ENCODE data around the gene CCR5AS.
A peak's percentile ranks its signal among the peaks of the same experiment; 100 is the strongest.

The CCR5AS gene

GRCh38 chr3:46369675-46370132 is 37.2 kb downstream of the CCR5AS start:
- DNase-seq (ENCODE audit: low read depth): no peak
- no peak overlapping the region for H3K4me3 ChIP-seq (ENCODE audit: low read depth, low read length)
- TF ChIP-seq CTCF (IDR thresholded peaks at IDR 0.05; ENCODE audit: control insufficient read depth, extremely low read depth, insufficient read depth): no peak

GRCh38 chr3:46369151-46369550 is 37.7 kb downstream of the CCR5AS start:
- no peak overlapping the region for H3K4me3 ChIP-seq (ENCODE audit: low read depth, low read length)
- DNase-seq (ENCODE audit: low read depth): no peak
- no peak for TF ChIP-seq CTCF (IDR thresholded peaks at IDR 0.05; ENCODE audit: control insufficient read depth, extremely low read depth, insufficient read depth)

GRCh38 chr3:46368569-46368968 is 38.3 kb downstream of the CCR5AS start:
- TF ChIP-seq CTCF (IDR thresholded peaks at IDR 0.05; ENCODE audit: control insufficient read depth, extremely low read depth, insufficient read depth): peak; percentile 38
- no peak for DNase-seq (ENCODE audit: low read depth)
- no peak overlapping the region for H3K4me3 ChIP-seq (ENCODE audit: low read depth, low read length)

GRCh38 chr3:46367811-46368210 is 39.1 kb downstream of the CCR5AS start:
- DNase-seq (ENCODE audit: low read depth): no peak
- no peak overlapping the region for H3K4me3 ChIP-seq (ENCODE audit: low read depth, low read length)
- no peak for TF ChIP-seq CTCF (IDR thresholded peaks at IDR 0.05; ENCODE audit: control insufficient read depth, extremely low read depth, insufficient read depth)

- H3K4me3 ChIP-seq (ENCODE audit: low read depth, low read length): no peak overlapping the region
- no peak for DNase-seq (ENCODE audit: low read depth)
- no peak for TF ChIP-seq CTCF (IDR thresholded peaks at IDR 0.05; ENCODE audit: control insufficient read depth, extremely low read depth, insufficient read depth)
These were observed 40.9 kb downstream of the CCR5AS start for GRCh38 chr3:46365737-46366524.

- no peak overlapping the region for H3K4me3 ChIP-seq (ENCODE audit: low read depth, low read length)
- TF ChIP-seq CTCF (IDR thresholded peaks at IDR 0.05; ENCODE audit: control insufficient read depth, extremely low read depth, insufficient read depth): no peak
- no peak for DNase-seq (ENCODE audit: low read depth)
These were observed 41.8 kb downstream of the CCR5AS start for GRCh38 chr3:46365041-46365440.
